Activated CD4-positive, alpha-beta T cell treated with anti-CD3 and anti-CD28 coated beads for 36 hours (primary cell): ENCODE results near the gene HOXA10. TPM values are rescaled to one million over a fixed set of nuclear protein-coding genes. Genes with fewer than 3 reads are reported as not detected.

Experiments used
- ATAC-seq: fragments of 200-7000 bp; cut with Tn5 transposase; one replicate; pipeline ENCODE4 v1.10.0; 2021; ENCODE audit warnings: mild to moderate bottlenecking, moderate library complexity
- CTCF ChIA-PET: fragments of 350-600 bp; sonication (Branson Sonifier 250); formaldehyde crosslinking; loops from one replicate; lab custom pipeline; 2021; ENCODE audit warnings: antibody characterized with exemption; lab: Charles Lee
- POLR2A ChIA-PET: fragments of 350-600 bp; sonication (Branson Sonifier 250); formaldehyde crosslinking; loops from one replicate; lab custom pipeline; 2021; ENCODE audit warnings: antibody characterized with exemption, inconsistent platforms; lab: Charles Lee
- DNase-seq: peaks from one replicate; pipeline ENCODE4 v3.0.0-alpha.2; 2020
- H3K27ac Mint-ChIP-seq: one replicate; pipeline ENCODE4 v1.8.0; 2021; ENCODE audit warnings: mixed read lengths
- H3K27me3 Mint-ChIP-seq: one replicate; pipeline ENCODE4 v1.8.0; 2021; ENCODE audit warnings: mixed read lengths
- H3K36me3 Mint-ChIP-seq: one replicate; pipeline ENCODE4 v1.8.0; 2021; ENCODE audit warnings: low read depth, mixed read lengths
- H3K4me1 Mint-ChIP-seq: one replicate; pipeline ENCODE4 v1.8.0; 2021; ENCODE audit warnings: mixed read lengths
- H3K4me3 Mint-ChIP-seq: one replicate; pipeline ENCODE4 v1.8.0; 2021; ENCODE audit warnings: mild to moderate bottlenecking, moderate library complexity, mixed read lengths
- H3K9me3 Mint-ChIP-seq: one replicate; pipeline ENCODE4 v1.8.0; 2021; ENCODE audit warnings: low read depth, mixed read lengths
- intact Hi-C, 2 experiments: fragments of 100-400 bp; cut with DNase I in 1 of 2; cut with micrococcal nuclease in 1 of 2; formaldehyde crosslinking; loops; one replicate each; pipeline versions ENCODE4 v1.14.2 to v1.15.1; 2022 to 2024; cut with DNase I, micrococcal nuclease
- total RNA-seq, 2 experiments: library from RNA; stranded (reverse); gene quantifications; one replicate each; pipeline ENCODE4 v1.2.3, GENCODE V29; 2021

Gene HOXA10
- total RNA-seq, 2 experiments from 2014 or later = not detected

DNA sequence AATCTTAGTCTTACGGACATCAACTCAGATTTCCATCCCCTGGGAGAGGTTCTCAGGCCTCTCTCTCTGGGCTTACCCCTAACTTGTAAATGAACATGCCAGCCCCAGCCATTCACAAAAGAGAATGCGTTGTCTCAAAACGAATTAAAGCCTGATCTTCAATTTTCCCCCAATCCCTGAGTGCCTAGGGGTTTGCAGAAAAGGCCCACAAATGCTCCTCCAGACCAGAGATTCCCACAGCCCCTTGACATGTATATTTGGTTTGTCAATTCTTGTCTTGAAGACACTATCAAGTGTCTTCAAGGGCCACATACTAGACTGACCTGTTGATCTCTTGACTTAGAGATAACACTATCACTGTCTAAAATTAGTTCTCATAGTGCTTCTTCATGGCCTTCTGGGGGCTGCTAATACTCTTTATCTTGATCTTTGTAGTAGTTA, 37.7 kb upstream of the HOXA10 start:
- H3K4me3 Mint-ChIP-seq = no peak overlapping the region
- ChIA-PET CTCF (interaction anchor here (0.7 to 2.2 kb wide), 8 partner anchors 9 to 144 kb away, joined by 3 to 11 read pairs (median 4); no protein-coding TSS in a partner anchor), POLR2A (no interaction called here)
- H3K9me3 Mint-ChIP-seq = no peaks in the 10 kb centered on the region
- intact Hi-C loops = loop anchor here (5.0 kb wide), 3 partner anchors 41 to 811 kb away; no protein-coding TSS in a partner anchor
- H3K36me3 Mint-ChIP-seq = no peaks in the 10 kb centered on the region
- H3K4me1 Mint-ChIP-seq = peaks cover 8% of the 10 kb centered on the region
- peaks cover 77% of the 10 kb centered on the region for H3K27me3 Mint-ChIP-seq
- no peak for DNase-seq
- ATAC-seq = no peak
- H3K27ac Mint-ChIP-seq = no peak overlapping the region

DNA sequence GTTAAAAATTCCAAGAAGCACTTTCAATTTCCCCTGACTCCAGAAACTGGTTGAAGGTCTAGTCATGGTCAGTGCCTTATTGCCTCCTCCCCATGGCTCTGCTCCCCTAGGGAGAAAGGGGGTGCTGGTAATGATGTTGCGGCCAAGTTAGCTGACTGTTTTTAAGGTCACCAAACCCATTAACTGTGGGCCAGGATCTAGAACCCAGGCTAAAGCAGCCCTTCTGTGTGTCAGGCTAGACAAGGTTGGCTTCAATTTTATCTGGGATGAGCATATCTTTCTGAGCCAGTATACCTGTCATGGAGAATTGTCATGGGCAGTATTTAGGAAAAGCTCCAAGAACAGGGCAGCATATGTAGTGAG, 36.9 kb upstream of the HOXA10 start:
- POLR2A ChIA-PET = no interaction called here

DNA sequence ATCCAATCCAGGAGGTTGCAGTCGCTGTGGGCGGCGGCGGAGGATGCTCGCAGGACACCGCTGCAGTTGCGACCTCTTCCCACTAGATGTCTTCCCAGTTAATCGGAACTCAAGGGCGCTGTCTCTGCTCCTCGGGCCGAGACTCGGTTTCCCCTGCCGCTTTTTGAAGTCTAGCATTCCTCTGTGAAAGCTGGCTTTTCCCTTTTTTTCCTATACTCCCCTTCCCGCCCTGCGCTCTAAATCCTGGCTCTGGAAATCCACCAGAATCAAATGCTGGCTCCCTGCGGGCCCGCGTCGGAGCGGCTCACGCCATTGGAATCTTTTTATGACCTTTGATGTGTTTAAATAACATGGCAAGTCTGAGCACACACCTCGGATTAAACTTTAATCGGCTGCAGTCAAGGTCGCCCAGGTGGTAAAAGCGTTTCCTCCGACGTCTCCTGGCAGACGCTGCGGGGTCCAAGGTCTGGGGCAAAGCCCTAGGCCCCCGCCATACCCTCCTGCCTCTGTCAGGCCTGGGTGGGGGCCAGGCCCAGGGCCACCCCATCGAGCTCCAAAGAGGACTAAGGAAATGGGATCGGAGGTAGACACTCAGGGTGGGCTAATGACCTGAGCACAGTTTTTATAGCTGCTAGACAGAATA, 36.4 kb upstream of the HOXA10 start:
- Mint-ChIP-seq H3K27me3 (peaks cover 79% of the 10 kb centered on the region), H3K27ac (no peak overlapping the region), H3K4me3 (no peak overlapping the region), H3K36me3 (no peaks in the 10 kb centered on the region), H3K9me3 (no peaks in the 10 kb centered on the region), H3K4me1 (peaks cover 15% of the 10 kb centered on the region)
- intact Hi-C loops = loop anchor here (1.0 to 5.0 kb wide), 5 partner anchors 42 to 812 kb away; no protein-coding TSS in a partner anchor
- DNase-seq = peak; percentile 77
- peak; percentile 70 for ATAC-seq
- ChIA-PET CTCF (interaction anchor here (0.7 to 2.2 kb wide), 16 partner anchors 9 to 804 kb away, joined by 3 to 11 read pairs (median 4); no protein-coding TSS in a partner anchor), POLR2A (no interaction called here)

More for the DNA sequence above, 36.9 kb upstream of the HOXA10 start:
- Mint-ChIP-seq H3K4me3 (no peak overlapping the region), H3K27ac (no peak overlapping the region), H3K36me3 (no peaks in the 10 kb centered on the region), H3K9me3 (no peaks in the 10 kb centered on the region), H3K27me3 (peaks cover 78% of the 10 kb centered on the region), H3K4me1 (peaks cover 10% of the 10 kb centered on the region)
- intact Hi-C loops = loop anchor here (5.0 kb wide), 3 partner anchors 41 to 811 kb away; no protein-coding TSS in a partner anchor
- DNase-seq = no peak
- no peak for ATAC-seq
- CTCF ChIA-PET = interaction anchor here (0.7 to 2.2 kb wide), 11 partner anchors 8 to 710 kb away, joined by 3 to 11 read pairs (median 6); no protein-coding TSS in a partner anchor

DNA sequence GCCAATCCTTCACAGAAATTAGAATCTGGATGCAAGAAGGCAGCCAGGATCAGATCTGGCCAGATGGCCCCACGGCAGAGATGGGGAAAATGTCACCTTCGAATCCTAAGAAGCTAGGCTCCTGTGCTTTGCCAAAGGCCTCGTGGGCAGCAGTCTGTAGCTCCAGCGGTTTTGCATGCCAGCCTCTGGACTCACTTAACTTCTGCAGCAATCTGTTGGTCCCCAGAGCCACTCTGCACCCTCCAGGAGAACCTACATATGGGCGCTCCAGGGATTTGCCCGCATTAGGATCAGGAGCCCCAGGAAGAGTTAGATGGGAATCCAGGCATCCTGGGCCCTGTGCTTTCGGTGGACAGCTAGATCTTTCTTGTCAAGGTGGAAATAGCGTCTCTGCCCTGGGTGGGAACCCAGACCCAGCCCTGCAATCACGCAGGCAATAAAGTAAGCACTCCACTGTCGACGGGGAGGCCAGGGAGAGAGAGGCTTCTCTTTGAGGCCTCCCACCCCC, 35.9 kb upstream of the HOXA10 start:
- H3K4me3 Mint-ChIP-seq = no peak overlapping the region
- H3K9me3 Mint-ChIP-seq = no peaks in the 10 kb centered on the region
- H3K27me3 Mint-ChIP-seq = peaks cover 78% of the 10 kb centered on the region
- CTCF ChIA-PET = interaction anchor here (0.6 to 2.2 kb wide), 14 partner anchors 9 to 805 kb away, joined by 3 to 11 read pairs (median 4); no protein-coding TSS in a partner anchor
- no peaks in the 10 kb centered on the region for H3K36me3 Mint-ChIP-seq
- H3K27ac Mint-ChIP-seq = no peak overlapping the region
- ATAC-seq (no peak), DNase-seq (no peak)
- POLR2A ChIA-PET = no interaction called here
- H3K4me1 Mint-ChIP-seq = peaks cover 18% of the 10 kb centered on the region
- intact Hi-C loops = loop anchor here (1.0 to 5.0 kb wide), 5 partner anchors 42 to 812 kb away; no protein-coding TSS in a partner anchor

DNA sequence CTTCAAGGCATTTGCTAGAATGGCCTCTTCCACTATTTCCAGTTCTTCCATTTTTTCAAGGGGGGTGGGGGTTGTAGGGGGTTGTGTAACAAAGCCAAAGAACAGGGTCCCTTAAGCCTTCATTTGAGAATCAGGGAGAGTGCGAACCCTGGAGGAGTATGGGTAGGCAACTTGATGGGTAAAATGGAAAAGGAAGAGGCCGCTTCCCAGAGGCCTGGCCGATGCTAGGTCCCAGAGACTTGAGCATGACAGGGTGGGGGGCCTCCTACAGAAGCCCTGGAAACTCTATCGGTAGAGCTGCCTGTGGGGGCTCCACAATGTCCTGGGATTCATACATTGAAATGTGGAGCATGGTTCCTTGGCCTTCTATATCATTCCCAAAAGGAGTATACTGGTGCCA, 34.9 kb upstream of the HOXA10 start:
- peaks cover 79% of the 10 kb centered on the region for H3K27me3 Mint-ChIP-seq
- no peaks in the 10 kb centered on the region for H3K9me3 Mint-ChIP-seq
- peaks cover 23% of the 10 kb centered on the region for H3K4me1 Mint-ChIP-seq
- intact Hi-C loops = no loop called here
- H3K36me3 Mint-ChIP-seq = no peaks in the 10 kb centered on the region
- no peak overlapping the region for H3K4me3 Mint-ChIP-seq
- CTCF ChIA-PET = interaction anchor here (0.9 to 3.1 kb wide), 5 partner anchors 8 to 537 kb away, joined by 3 to 18 read pairs (median 5); no protein-coding TSS in a partner anchor
- POLR2A ChIA-PET = no interaction called here
- no peak overlapping the region for H3K27ac Mint-ChIP-seq
- no peak for DNase-seq
- no peak for ATAC-seq

DNA sequence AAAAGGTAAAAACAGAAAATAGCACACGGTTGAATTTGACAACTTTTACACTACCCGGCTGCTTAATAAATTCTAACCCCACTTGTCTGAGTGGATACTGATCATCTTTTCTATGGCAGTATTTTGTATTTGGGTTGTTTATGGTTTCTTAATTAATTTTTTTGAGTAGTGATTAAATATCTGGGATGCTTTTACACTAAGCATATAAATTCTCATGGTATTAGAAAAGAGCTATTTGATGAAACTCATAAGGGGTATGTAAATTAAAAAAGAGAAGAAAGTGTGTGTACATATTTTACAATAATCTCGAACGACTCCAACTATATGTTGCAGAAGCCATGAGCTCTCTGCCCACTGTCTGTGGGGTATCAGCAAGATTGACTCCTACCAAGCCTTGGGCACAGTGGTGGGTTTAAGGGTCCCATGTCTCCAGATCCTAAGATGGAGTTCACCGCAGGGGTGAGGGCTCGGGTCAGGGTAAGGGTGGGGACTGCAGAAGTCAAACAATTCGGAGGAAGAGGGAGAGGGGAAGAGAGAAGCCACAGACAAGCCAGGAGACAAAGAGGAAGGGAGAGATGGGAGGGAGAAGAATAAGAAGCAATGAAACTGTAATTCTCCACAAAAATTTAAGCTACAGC, 33.3 kb upstream of the HOXA10 start:
- DNase-seq (no peak), ATAC-seq (no peak)
- H3K36me3 Mint-ChIP-seq = no peaks in the 10 kb centered on the region
- ChIA-PET POLR2A (no interaction called here), CTCF (interaction anchor here (0.7 to 3.1 kb wide), 7 partner anchors 11 to 37 kb away, joined by 3 to 18 read pairs (median 3); no protein-coding TSS in a partner anchor)
- H3K9me3 Mint-ChIP-seq = no peaks in the 10 kb centered on the region
- H3K27me3 Mint-ChIP-seq = peaks cover 78% of the 10 kb centered on the region
- no peak overlapping the region for H3K27ac Mint-ChIP-seq
- no peak overlapping the region for H3K4me3 Mint-ChIP-seq
- H3K4me1 Mint-ChIP-seq = peaks cover 19% of the 10 kb centered on the region
- intact Hi-C loops = no loop called here

DNA sequence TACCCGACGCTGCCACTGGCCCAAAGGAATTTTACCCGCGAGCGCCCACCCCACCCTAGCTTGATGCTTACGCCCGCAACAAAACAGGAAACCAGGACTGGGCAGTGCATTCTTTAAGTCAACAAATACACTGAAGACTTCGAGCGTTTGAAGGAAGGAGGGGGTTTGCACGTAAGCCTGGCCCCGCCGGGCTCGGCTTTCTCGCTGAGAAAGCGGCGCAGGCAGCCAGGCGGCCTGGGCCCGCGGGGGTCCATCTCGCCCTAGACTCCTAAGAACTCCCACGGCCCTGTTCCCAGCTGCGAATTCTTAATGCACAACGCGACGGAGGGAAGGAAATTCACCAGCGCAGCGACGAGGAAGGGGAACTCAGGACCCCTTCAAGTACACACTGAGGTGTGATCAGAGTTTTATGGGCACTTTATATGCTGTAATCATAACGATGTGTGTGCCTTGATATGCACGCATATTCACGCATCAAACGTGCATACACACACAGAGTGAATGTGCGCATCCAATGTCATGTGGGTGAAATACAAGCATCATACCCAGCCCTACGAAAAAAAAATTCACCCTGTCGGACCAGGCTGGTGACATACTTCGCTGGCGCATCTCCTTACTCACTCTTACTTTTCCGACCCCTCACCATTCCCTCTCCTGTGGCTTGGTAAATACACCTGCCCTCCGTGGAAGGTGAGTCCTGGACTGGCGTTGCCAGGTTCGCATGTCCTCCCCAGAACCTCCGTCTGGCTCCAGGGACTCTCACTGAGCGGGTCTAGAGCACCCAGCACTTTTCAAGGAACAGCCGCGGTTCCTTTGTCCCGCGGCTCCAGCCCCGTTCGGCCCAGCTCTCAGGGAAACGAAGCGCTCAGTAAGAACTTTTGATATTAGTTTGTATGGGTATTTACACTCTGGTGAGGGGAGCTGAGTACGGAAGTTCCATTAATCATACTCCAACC, 31.5 kb upstream of the HOXA10 start:
- no peak for DNase-seq
- ChIA-PET CTCF (interaction anchor here (0.8 to 3.1 kb wide), 6 partner anchors 9 to 46 kb away, joined by 3 to 18 read pairs (median 4); partner anchors contain the start of gene HOXA11), POLR2A (no interaction called here)
- H3K9me3 Mint-ChIP-seq = no peaks in the 10 kb centered on the region
- H3K36me3 Mint-ChIP-seq = no peaks in the 10 kb centered on the region
- no peak overlapping the region for H3K27ac Mint-ChIP-seq
- H3K4me1 Mint-ChIP-seq = peaks cover 27% of the 10 kb centered on the region
- ATAC-seq = no peak
- peaks cover 82% of the 10 kb centered on the region for H3K27me3 Mint-ChIP-seq
- H3K4me3 Mint-ChIP-seq = no peak overlapping the region
- intact Hi-C loops = loop anchor here in 1 of 2 experiments (2.0 kb wide), 1 partner anchor 39 kb away; no protein-coding TSS in a partner anchor

DNA sequence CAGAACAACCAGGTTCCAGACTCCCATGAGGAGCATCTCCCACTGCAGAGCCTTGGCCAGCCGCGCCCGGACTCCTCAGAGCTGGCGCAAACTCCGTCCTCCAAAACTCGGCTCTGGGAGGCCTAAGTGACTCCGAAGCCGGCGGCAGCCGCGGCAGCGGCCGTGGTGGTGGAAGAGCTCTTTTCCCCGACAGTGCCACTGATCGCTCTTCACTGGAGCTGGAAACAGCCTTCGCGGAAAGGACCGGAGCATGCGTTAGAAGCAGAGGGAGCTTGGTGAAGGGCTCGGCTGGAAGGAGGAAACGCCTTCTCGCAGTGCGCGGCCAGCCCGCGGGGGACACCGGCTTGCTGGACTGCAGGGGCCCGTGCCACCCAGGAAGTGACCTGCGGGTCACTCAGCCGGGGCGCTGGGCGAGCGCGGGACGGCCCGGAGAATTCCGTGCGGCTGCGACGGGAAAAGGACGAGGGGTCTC, 30.8 kb upstream of the HOXA10 start:
- Mint-ChIP-seq H3K27ac (no peak overlapping the region), H3K36me3 (no peaks in the 10 kb centered on the region), H3K4me1 (peaks cover 28% of the 10 kb centered on the region), H3K4me3 (no peak overlapping the region), H3K27me3 (peaks cover 79% of the 10 kb centered on the region), H3K9me3 (no peaks in the 10 kb centered on the region)
- POLR2A ChIA-PET = no interaction called here
- DNase-seq = no peak
- intact Hi-C loops = loop anchor here (2.0 to 5.0 kb wide), 2 partner anchors 38 to 40 kb away; partner anchors contain the start of gene HOXA9 (in 1 of the 2)
- CTCF ChIA-PET = interaction anchor here (0.8 to 1.5 kb wide), 5 partner anchors 9 to 45 kb away, joined by 3 to 6 read pairs (median 3); partner anchors contain the start of gene HOXA11
- no peak for ATAC-seq

DNA sequence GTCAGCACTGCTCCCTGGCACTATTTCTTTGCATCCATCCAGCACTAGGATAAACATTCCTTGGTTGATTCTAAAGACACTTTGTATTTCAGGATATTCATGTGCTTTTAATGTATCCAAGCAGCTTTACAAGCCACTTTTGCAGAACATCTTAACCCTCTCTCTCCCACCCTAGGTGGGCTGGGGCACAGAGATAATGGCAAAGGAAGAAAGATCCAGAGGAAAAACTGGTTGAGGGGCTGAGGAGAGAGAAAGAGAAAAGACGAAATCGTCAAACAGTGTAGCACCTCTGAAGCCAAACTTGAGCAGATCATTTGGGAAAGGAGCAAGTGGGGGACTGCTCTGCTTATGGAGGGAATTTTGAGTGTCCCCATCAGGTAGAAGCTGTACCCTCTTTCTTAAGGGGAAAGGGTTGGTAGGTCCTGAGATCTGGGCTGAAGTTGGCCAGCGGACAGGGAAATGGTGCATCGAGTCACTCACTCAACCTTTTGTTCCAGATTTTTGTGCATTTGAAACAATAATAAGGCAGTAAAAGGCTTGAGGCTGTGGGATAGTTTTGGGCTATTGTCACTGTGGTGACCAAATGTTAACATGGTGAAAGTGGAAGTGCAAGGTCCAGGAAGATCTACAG, 30.0 kb upstream of the HOXA10 start:
- Mint-ChIP-seq H3K27me3 (peaks cover 77% of the 10 kb centered on the region), H3K4me3 (no peak overlapping the region), H3K4me1 (peaks cover 29% of the 10 kb centered on the region), H3K27ac (no peak overlapping the region), H3K9me3 (no peaks in the 10 kb centered on the region), H3K36me3 (no peaks in the 10 kb centered on the region)
- no peak for DNase-seq
- ATAC-seq = no peak
- ChIA-PET POLR2A (no interaction called here), CTCF (interaction anchor here (1.0 to 1.5 kb wide), 4 partner anchors 8 to 44 kb away, joined by 3 to 6 read pairs (median 4); partner anchors contain the start of gene HOXA11)
- intact Hi-C loops = loop anchor here (2.0 to 5.0 kb wide), 2 partner anchors 37 to 41 kb away; partner anchors contain the start of gene HOXA9 (in 1 of the 2)
